Stimulated activated CD8-positive, alpha-beta memory T cell treated with anti-CD3 and anti-CD28 coated beads, Interleukin-15, amount 100 ng/mL, for 48 hours (primary cell): ENCODE data around the gene HID1.
"Not testable (repeated sequence)": the region's sequence is repeated elsewhere in the genome, so short reads cannot be mapped to it uniquely, and the experiment has no call there.

Experiments
- DNase-seq, 2 donors: peaks; one replicate each; pipeline ENCODE4 v3.0.0-alpha.2; 2020; ENCODE audit warnings: low read depth in 2 of 2

Gene HID1

GRCh38 chr17:74922172-74922571 is 50.4 kb downstream of the HID1 start:
- DNase-seq: no peak

DNA sequence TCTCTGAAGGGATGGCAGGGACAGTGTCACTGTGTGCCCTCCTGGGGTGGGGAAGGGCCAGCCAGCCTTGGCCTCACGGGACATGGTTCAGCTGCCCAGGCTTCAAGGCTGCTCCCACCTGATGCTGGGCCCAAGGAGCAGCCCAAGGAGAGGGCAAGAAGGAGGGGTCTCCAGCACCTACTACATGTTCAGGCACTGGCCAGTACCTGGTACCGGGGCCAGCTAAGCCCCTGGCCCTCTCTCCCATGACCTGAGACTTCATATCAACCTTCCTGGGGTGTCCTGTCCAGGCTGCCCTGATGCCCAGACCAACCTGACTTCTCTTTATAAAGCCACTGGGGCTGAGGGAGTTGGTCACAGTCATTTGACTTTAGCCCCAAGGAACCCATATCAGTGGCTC is 50.8 kb downstream of the HID1 start:
- no peak for DNase-seq

DNA sequence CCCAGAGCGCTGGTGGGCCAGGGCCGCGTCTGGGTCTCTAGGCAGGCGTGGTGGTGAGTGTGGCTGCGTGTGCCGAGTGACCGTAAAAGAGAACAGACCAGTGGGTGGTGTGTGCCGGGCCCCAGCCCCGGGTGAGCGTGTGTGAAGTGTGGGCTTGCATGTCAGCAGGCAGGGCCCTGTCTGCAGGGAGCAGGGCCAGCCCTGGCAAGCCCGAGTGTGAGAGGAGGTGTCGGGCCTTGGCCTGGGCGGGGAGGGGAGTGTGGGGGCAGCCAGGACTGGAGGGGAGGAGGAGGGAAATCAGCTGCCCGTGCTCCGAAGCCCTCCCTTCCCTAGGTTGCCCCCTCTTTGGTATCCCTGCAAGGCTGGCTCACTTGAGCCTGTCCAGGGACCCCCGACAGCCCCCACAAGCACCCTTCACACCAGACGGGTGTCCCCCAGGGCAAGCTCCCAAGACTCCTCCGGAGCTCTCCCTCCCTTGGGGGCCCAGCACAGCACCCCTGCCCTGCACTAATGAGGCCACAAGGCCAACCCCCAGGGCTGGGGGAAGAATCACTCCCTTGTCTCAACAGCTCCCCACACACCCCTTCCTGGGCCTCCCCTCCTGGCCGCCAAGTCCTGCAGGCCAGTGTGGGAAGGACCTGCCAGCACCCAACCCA is 51.4 kb downstream of the HID1 start:
- DNase-seq: no peak

GRCh38 chr17:74920642-74921025 is 51.9 kb downstream of the HID1 start:
- no peak for DNase-seq

GRCh38 chr17:74920306-74920620 is 52.3 kb downstream of the HID1 start:
- no peak for DNase-seq

GRCh38 chr17:74919440-74920305 is 52.9 kb downstream of the HID1 start:
- no peak for DNase-seq

GRCh38 chr17:74918906-74919305 is 53.7 kb downstream of the HID1 start:
- no peak for DNase-seq

- DNase-seq: no peak
Measured at GRCh38 chr17:74917430-74917829, 55.1 kb downstream of the HID1 start.

- no peak for DNase-seq
Measured at GRCh38 chr17:74916851-74917199, 55.7 kb downstream of the HID1 start.

GRCh38 chr17:74916136-74916850 is 56.3 kb downstream of the HID1 start:
- DNase-seq: no peak

- DNase-seq: not testable (repeated sequence)
Measured at GRCh38 chr17:74911423-74911822, 61.1 kb downstream of the HID1 start.

- not testable (repeated sequence) for DNase-seq
Measured at GRCh38 chr17:74909097-74909496, 63.5 kb downstream of the HID1 start.

DNA sequence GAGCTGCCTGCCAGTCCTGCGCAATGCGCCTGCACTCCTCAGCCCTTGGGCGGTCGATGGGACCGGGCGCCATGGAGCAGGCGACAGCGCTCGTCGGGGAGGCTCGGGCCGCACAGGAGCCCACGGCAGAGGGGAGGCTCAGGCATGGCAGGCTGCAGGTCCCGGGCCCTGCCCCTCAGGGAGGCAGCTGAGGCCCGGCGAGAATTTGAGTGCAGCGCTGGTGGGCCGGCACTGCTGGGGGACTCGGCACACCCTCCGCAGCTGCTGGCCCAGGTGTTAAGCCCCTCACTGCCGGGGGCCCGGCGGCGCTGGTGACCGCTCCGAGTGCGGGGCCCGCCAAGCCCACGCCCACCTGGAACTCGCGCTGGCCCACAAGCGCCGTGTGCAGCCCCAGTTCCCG is 65.5 kb downstream of the HID1 start:
- no peak for DNase-seq

DNA sequence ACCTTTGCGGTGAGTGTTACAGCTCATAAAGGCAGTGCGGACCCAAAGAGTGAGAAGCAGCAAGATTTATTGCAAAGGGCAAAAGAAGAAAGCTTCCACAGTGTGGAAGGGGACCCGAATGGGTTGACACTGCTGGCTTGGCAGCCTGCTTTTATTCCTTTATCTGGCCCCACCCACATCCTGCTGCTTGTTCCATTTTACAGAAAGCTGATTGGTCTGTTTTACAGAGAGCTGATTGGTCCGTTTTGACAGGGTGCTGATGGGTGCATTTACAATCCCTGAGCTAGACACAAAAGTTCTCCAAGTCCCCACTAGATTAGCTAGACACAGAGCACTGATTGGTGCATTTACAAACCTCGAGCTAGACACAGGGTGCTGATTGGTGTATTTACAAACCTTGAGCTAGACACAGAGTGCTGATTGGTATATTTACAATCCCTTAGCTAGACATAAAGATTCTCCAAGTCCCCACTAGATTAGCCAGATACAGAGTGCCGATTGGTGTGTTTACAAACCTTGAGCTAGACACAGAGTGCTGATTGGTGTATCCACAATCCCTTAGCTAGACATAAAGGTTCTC is 66.3 kb downstream of the HID1 start:
- DNase-seq: not testable (repeated sequence)

- DNase-seq: no peak
Measured at GRCh38 chr17:74904687-74905409, 67.7 kb downstream of the HID1 start.

- DNase-seq: no peak
Measured at GRCh38 chr17:74903671-74904070, 68.9 kb downstream of the HID1 start.

DNA sequence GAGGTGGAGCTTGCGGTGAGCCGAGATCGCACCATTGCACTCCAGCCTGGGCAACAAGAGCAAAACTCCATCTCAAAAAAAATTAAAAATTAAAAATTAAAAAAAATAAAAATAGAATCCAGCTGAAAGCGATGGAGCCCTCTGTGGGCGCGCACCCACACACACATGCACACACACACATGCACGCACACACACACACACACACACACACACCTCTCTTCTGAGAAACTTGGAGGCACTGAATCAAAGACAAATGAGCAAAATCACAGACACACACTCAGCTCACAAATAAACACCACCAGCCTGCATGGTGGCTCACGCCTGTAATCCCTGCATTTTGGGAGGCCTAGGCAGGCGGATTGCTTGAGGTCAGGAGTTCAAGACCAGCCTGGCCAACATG is 69.5 kb downstream of the HID1 start:
- DNase-seq: no peak

- DNase-seq: no peak
Measured at GRCh38 chr17:74901353-74902135, 71.0 kb downstream of the HID1 start.
